Heart left ventricle (tissue), 13 donors: ENCODE data around the gene DZIP1L.

Experiments
- CTCF ChIP-seq, 12 donors: fragments of 200-600 bp; sonication (generic) in 4 of 12; IDR thresholded peaks; one replicate each; pipeline versions ENCODE4 v1.5.0 to v1.8.0; 2018 to 2022; ENCODE audit warnings: antibody characterized with exemption in 12 of 12, mild to moderate bottlenecking in 5 of 12
- POLR2A ChIP-seq, 2 donors: fragments of 450-650 bp; IDR thresholded peaks; one replicate each; pipeline ENCODE4 v1.6.1; 2017; ENCODE audit warnings: antibody characterized with exemption in 2 of 2, mild to moderate bottlenecking in 2 of 2, moderate library complexity in 2 of 2
- donor health status: ischemic (EF 13 %, LVEDD 7.1; RV severe dilation, severe dysfunction).
- donor health status: DM: no; HTN: yes; CAD: no.
- donor health status: DM: no; HTN: no; CAD: no.
- donor health status: ischemic (EF 25% LVEDD 6.9; RV normal size, moderate dysfunction).
- donor health status: ischemic (EF 25% LVEDD 5.7; RV mildly dilated, moderate dysfunction).
- donor health status: ischemic (EF 35%, LVEDD 5.7; RV mildly dilated, moderate dysfunction).
- donor health status: nonischemic (EF 11% LVEDD 7.7; RV severe dilation, severe dysfunction).
- donor health status: DM: yes; HTN: yes; CAD: no.
- donor health status: PGD.
- donor health status: ischemic (EF 29% LVEDD 5.4; RV normal size, mild dysfunction).
- donor health status: nonischemic (EF 23%, LVEDD 6.1; RV moderate dilation, normal function).

GRCh38 chr3:138038725-138039462, 76.5 kb downstream of the DZIP1L start:
- no peak for TF ChIP-seq CTCF (IDR thresholded peaks at IDR 0.05)
- TF ChIP-seq POLR2A (IDR thresholded peaks at IDR 0.05), result no peak
